Esophagus muscularis mucosa (tissue), 4 donors: ENCODE results near the gene MAL. TPM values are rescaled to one million over a fixed set of nuclear protein-coding genes. Genes with fewer than 3 reads are reported as not detected.

Source experiments
- DNase-seq: peaks from one replicate; pipeline ENCODE4 v3.0.0-alpha.2; 2017; ENCODE audit errors: extremely low spot score
- H3K27ac ChIP-seq, 4 donors: fragments of 200-600 bp; sonication (generic); replicated peaks in 1 of 4; 1 replicate in 3 of 4; 2 replicates in 1 of 4; pipeline ENCODE4 v1.5.1; 2016 to 2019; ENCODE audit warnings: mild to moderate bottlenecking in 1 of 4
- H3K27me3 ChIP-seq, 4 donors: fragments of 200-600 bp; sonication (generic); one replicate each; pipeline versions ENCODE4 v1.5.1 to v1.6.0; 2016 to 2019
- H3K36me3 ChIP-seq, 4 donors: fragments of 200-600 bp; sonication (generic); one replicate each; pipeline ENCODE4 v1.5.1; 2016 to 2019
- H3K4me1 ChIP-seq, 4 donors: fragments of 200-600 bp; sonication (generic); one replicate each; pipeline ENCODE4 v1.5.1; 2016 to 2019
- H3K4me3 ChIP-seq, 4 donors: fragments of 200-600 bp; sonication (generic); 1 replicate in 2 of 4; 2 replicates in 2 of 4; pipeline ENCODE4 v1.5.1; 2016 to 2019; ENCODE audit warnings: mild to moderate bottlenecking in 4 of 4, moderate library complexity in 1 of 4
- H3K9me3 ChIP-seq, 4 donors: fragments of 200-600 bp; sonication (generic); 1 replicate in 3 of 4; 2 replicates in 1 of 4; pipeline ENCODE4 v1.5.1; 2016 to 2019
- EP300 ChIP-seq: sonication (generic); formaldehyde crosslinking; IDR thresholded peaks from one replicate; pipeline ENCODE4 v1.6.1; 2017; ENCODE audit warnings: antibody characterized with exemption
- POLR2A ChIP-seq: fragments of 450-650 bp; IDR thresholded peaks from one replicate; pipeline ENCODE4 v1.6.1; 2017; ENCODE audit warnings: antibody characterized with exemption, moderate library complexity, mild to moderate bottlenecking, low read depth
- POLR2AphosphoS5 ChIP-seq, 2 donors: sonication (generic); formaldehyde crosslinking; IDR thresholded peaks; one replicate each; pipeline ENCODE4 v1.6.1; 2017; ENCODE audit warnings: antibody characterized with exemption in 2 of 2
- WGBS: methylation state at CpG from one replicate; pipeline ENCODE4 v1.1.5; 2018; 5-methylcytosine and 5-hydroxymethylcytosine counted together
- intact Hi-C: fragments of 100-400 bp; cut with DNase I; formaldehyde crosslinking; loops from one replicate; pipeline ENCODE4 v1.15.1; 2023
- total RNA-seq, 4 donors: library from RNA; depleted of rRNA; stranded (reverse); fragments of >200 nt; gene quantifications; one replicate each; pipeline versions ENCODE4 v1.1.0 to v1.2.1, GENCODE V29; 2016
- TF ChIP-seq, protein P1 (sequence below), 3 experiments: fragments of 200-600 bp in 2 of 3; fragments of 450-650 bp in 1 of 3; sonication (generic) in 2 of 3; IDR thresholded peaks; one replicate each; pipeline ENCODE4 v1.5.1; 2017 to 2019; ENCODE audit warnings: antibody characterized with exemption in 3 of 3, mild to moderate bottlenecking in 2 of 3, moderate library complexity in 1 of 3

The MAL gene
- total RNA-seq, 4 donors from 2014 or later = 23.3 to 46.2 (median 36.6) TPM

- Histone ChIP-seq H3K27me3 (peaks cover 0 to 21% (median 3%) of the 10 kb centered on the region in 4 donors), H3K4me1 (peaks cover 0 to 12% (median 3%) of the 10 kb centered on the region in 4 donors), H3K27ac (no peak overlapping the region), H3K36me3 (no peaks in the 10 kb centered on the region), H3K9me3 (no peaks in the 10 kb centered on the region), H3K4me3 (no peak overlapping the region)
- TF ChIP-seq POLR2A (no peak), EP300 (no peak), POLR2AphosphoS5 (IDR thresholded peaks at IDR 0.05) (no peak)
- TF ChIP-seq, protein P1, sequence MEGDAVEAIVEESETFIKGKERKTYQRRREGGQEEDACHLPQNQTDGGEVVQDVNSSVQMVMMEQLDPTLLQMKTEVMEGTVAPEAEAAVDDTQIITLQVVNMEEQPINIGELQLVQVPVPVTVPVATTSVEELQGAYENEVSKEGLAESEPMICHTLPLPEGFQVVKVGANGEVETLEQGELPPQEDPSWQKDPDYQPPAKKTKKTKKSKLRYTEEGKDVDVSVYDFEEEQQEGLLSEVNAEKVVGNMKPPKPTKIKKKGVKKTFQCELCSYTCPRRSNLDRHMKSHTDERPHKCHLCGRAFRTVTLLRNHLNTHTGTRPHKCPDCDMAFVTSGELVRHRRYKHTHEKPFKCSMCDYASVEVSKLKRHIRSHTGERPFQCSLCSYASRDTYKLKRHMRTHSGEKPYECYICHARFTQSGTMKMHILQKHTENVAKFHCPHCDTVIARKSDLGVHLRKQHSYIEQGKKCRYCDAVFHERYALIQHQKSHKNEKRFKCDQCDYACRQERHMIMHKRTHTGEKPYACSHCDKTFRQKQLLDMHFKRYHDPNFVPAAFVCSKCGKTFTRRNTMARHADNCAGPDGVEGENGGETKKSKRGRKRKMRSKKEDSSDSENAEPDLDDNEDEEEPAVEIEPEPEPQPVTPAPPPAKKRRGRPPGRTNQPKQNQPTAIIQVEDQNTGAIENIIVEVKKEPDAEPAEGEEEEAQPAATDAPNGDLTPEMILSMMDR (IDR thresholded peaks at IDR 0.05) = no peak
- no peak for DNase-seq
- WGBS = 82% methylated on average over 10 of the region's 10 CpGs
- intact Hi-C loops = no loop called here
These were observed 7.2 kb upstream of the MAL start for GRCh38 chr2:95018301-95018700.

DNA sequence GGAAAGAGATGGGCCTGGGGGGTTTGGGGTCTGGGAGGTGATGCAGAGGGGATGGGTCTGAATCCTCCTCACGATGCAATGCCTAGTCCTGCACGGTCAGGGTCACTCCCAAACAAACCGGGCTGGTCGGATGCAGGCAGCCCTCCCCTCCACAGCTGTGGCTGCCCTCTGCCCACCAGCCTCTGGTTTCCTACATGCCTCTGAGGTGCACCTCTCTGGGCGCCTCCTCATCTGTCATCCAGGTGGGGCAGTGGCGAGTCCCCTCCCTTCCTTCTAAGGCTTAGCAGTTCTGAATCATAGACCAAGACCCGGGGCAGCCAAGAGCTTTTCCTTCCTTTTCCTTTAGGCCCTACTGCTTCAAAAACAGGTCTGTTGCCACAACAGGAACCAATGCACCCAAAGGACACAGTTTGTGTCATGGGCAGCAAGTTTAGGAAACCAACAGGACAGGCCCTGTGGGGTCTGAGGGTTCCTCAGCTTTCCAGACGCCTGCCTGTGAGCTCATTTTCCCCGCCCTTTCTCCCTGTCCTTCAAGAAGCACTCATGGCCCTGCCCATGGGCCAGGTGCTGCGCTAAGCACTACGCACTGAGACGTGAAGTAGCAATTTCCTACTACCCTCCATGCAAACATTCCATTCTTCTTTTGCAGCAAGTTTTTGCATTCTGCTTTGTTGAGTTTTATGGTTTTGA is 6.5 kb upstream of the MAL start:
- no peak for TF ChIP-seq EP300
- TF ChIP-seq, protein P1 (IDR thresholded peaks at IDR 0.05) = no peak
- no peak for TF ChIP-seq POLR2AphosphoS5 (IDR thresholded peaks at IDR 0.05)
- no peak for TF ChIP-seq POLR2A
- 85% methylated on average over 12 of the region's 12 CpGs for WGBS
- intact Hi-C loops = no loop called here

GRCh38 chr2:95019572-95019971 is 5.9 kb upstream of the MAL start:
- Histone ChIP-seq H3K9me3 (no peaks in the 10 kb centered on the region), H3K27ac (no peak overlapping the region), H3K4me1 (peaks cover 0 to 23% (median 3%) of the 10 kb centered on the region in 4 donors), H3K36me3 (no peaks in the 10 kb centered on the region), H3K4me3 (no peak overlapping the region), H3K27me3 (peaks cover 0 to 34% (median 4%) of the 10 kb centered on the region in 4 donors)
- DNase-seq = no peak
- WGBS = 86% methylated on average over 4 of the region's 4 CpGs
- intact Hi-C loops = no loop called here
- TF ChIP-seq POLR2AphosphoS5 (IDR thresholded peaks at IDR 0.05) = no peak
- TF ChIP-seq POLR2A = no peak
- TF ChIP-seq, protein P1 (IDR thresholded peaks at IDR 0.05) = no peak
- no peak for TF ChIP-seq EP300

More for the DNA sequence above, 6.5 kb upstream of the MAL start:
- Histone ChIP-seq H3K4me1 (peaks cover 0 to 17% (median 3%) of the 10 kb centered on the region in 4 donors), H3K36me3 (no peaks in the 10 kb centered on the region), H3K27ac (no peak overlapping the region), H3K9me3 (no peaks in the 10 kb centered on the region), H3K4me3 (no peak overlapping the region), H3K27me3 (peaks cover 0 to 28% (median 3%) of the 10 kb centered on the region in 4 donors)
- DNase-seq = no peak

GRCh38 chr2:95020275-95021022 is 5.1 kb upstream of the MAL start:
- 87% methylated on average over 7 of the region's 9 CpGs for WGBS
- intact Hi-C loops = loop anchor here (2.0 to 5.0 kb wide), 2 partner anchors 57 to 94 kb away; no protein-coding TSS in a partner anchor
- H3K27me3 ChIP-seq = peaks cover 0 to 43% (median 11%) of the 10 kb centered on the region in 4 donors

More at GRCh38 chr2:95020275-95021022, 5.1 kb upstream of the MAL start:
- Histone ChIP-seq H3K27ac (no peak overlapping the region), H3K36me3 (no peaks in the 10 kb centered on the region), H3K4me3 (no peak overlapping the region), H3K9me3 (no peaks in the 10 kb centered on the region), H3K4me1 (peaks cover 4 to 32% (median 10%) of the 10 kb centered on the region in 4 donors)
- no peak for DNase-seq
- TF ChIP-seq, protein P1 (IDR thresholded peaks at IDR 0.05) = no peak
- no peak for TF ChIP-seq EP300
- TF ChIP-seq POLR2A = no peak
- TF ChIP-seq POLR2AphosphoS5 (IDR thresholded peaks at IDR 0.05) = no peak
